ENCODE results near the gene DOCK3. TPM values are rescaled to one million over a fixed set of nuclear protein-coding genes. Genes with fewer than 3 reads are reported as not detected.
A peak's percentile ranks its signal among the peaks of the same experiment; 100 is the strongest.

DOCK3 gene
- total and polyA plus RNA-seq, 10 of the 15 experiments (the other 5 are each of a cell fraction or from before 2014, with no cell fraction given): 0.02 to 0.52 (median 0.04) TPM; not detected in 5

DNA sequence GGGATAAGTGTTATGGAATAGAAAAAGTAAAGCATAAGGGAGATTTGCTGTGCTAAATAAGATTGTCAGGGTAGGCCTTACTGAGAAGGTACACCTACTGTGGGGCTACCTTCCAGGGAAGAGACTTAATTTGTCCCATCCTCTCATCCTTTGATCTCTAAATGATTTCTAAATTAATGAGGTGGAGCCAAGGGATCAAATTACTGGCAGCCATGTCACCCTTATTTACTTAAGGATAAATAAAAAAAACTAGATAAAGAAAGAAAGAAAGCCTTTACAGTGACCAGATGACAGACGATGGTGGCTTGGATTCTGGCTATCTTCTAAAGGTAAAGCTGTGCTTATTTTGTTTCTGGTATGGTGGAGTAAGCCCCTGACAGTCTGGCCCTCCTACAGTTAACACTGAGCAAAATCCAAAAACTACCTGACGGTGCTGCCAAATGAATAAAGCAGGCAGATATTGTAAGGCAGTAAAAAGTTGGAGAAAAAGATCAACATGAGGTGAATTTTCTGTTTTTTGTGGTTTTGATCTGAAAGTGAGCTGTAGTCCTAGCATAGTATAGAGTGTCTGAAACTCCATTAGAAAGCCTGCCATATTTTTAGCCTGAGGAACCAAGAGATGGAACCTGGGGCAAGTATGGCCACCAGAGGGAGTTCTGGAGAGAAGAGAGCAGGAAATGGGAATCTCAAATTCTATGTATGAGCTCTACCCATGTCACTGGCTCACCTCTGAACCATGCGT is 425.2 kb downstream of the DOCK3 start:
- H3K27me3 ChIP-seq (replicated peaks in 1 of 2; ENCODE audit: control insufficient read depth in 2 of 2, insufficient read depth in 2 of 2, low read length in 1 of 2): no peaks in the 10 kb centered on the region; a peak in 1 of 4 replicates
- RAD21 ChIA-PET (ENCODE audit: unreplicated experiment): interaction anchor here (1.0 to 1.2 kb wide), 2 partner anchors 211 to 272 kb away, joined by 3 to 4 read pairs; no protein-coding TSS in a partner anchor
- no peak overlapping the region for H3K4me2 ChIP-seq (ENCODE audit: control insufficient read depth, insufficient read depth)
- DNase-seq (ENCODE audit: low read depth, low spot score) (no peak), FAIRE-seq (no peak), ATAC-seq (peak; percentile 45)
- in situ Hi-C loops (cut with MboI): no loop called here
- H3K4me3 ChIP-seq: no peak overlapping the region
- POLR2A ChIA-PET: no interaction called here
- H3K4me1 ChIP-seq (ENCODE audit: control insufficient read depth, insufficient read depth, low read length): no peaks in the 10 kb centered on the region
- 37% methylated on average over 3 of the region's 3 CpGs for WGBS (ENCODE audit: insufficient coverage, insufficient replicate concordance, low lambda C conversion rate, missing lambda C conversion rate)
- intact Hi-C loops (cut with micrococcal nuclease; ENCODE audit: unreplicated experiment): loop anchor here (1.0 to 5.0 kb wide), 2 partner anchors 272 to 483 kb away; partner anchors contain the start of gene MAPKAPK3
- no peak overlapping the region for H3K27ac ChIP-seq (ENCODE audit: control insufficient read depth, insufficient read depth)
- no peak overlapping the region for H3K9ac ChIP-seq (ENCODE audit: control insufficient read depth, insufficient read depth, low read length)
- CTCF ChIA-PET: interaction anchor here (0.6 to 2.1 kb wide), 12 partner anchors 8 to 1491 kb away, joined by 3 to 9 read pairs (median 3); no protein-coding TSS in a partner anchor
- TF ChIP-seq FOXM1 (IDR thresholded peaks at IDR 0.05; ENCODE audit: low read depth, low read length) (no peak), POLR2AphosphoS2 (IDR thresholded peaks at IDR 0.05; ENCODE audit: low read depth, low read length) (no peak), PKNOX1 (IDR thresholded peaks at IDR 0.05) (no peak), POLR2AphosphoS5 (IDR thresholded peaks at IDR 0.05; ENCODE audit: low read length) (no peak), KDM1A (IDR thresholded peaks at IDR 0.05; ENCODE audit: borderline replicate concordance) (no peak), SMC3 (IDR thresholded peaks at IDR 0.05; ENCODE audit: borderline replicate concordance, low read length) (peak; percentile 44; the same call in 1 of the 2 replicates), BHLHE40 (IDR thresholded peaks at IDR 0.05; ENCODE audit: borderline replicate concordance in 1 of 2, low read depth in 2 of 2, low read length in 1 of 2) (no peak), RAD21 (IDR thresholded peaks at IDR 0.05; ENCODE audit: insufficient read depth, low read depth, low read length) (peak; percentile 39), RELA (IDR thresholded peaks at IDR 0.05; ENCODE audit: borderline replicate concordance, partially characterized antibody) (no peak), ZNF24 (IDR thresholded peaks at IDR 0.05) (no peak), TBL1XR1 (IDR thresholded peaks at IDR 0.05; ENCODE audit: low read depth, low read length) (no peak)
- TF ChIP-seq, protein P1, sequence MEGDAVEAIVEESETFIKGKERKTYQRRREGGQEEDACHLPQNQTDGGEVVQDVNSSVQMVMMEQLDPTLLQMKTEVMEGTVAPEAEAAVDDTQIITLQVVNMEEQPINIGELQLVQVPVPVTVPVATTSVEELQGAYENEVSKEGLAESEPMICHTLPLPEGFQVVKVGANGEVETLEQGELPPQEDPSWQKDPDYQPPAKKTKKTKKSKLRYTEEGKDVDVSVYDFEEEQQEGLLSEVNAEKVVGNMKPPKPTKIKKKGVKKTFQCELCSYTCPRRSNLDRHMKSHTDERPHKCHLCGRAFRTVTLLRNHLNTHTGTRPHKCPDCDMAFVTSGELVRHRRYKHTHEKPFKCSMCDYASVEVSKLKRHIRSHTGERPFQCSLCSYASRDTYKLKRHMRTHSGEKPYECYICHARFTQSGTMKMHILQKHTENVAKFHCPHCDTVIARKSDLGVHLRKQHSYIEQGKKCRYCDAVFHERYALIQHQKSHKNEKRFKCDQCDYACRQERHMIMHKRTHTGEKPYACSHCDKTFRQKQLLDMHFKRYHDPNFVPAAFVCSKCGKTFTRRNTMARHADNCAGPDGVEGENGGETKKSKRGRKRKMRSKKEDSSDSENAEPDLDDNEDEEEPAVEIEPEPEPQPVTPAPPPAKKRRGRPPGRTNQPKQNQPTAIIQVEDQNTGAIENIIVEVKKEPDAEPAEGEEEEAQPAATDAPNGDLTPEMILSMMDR (IDR thresholded peaks at IDR 0.05 in 2 of 3, conservative IDR thresholded peaks at IDR 0.05 in 1 of 3; ENCODE audit: control insufficient read depth in 2 of 3, extremely low read depth in 1 of 3, insufficient read depth in 1 of 3, low read depth in 3 of 3, low read length in 3 of 3): peak; percentile 51 to 53 (median 52)
- H3K36me3 ChIP-seq (ENCODE audit: control insufficient read depth in 2 of 2, insufficient read depth in 2 of 2, low read length in 1 of 2): no peaks in the 10 kb centered on the region
- SMC1A ChIA-PET (ENCODE audit: uncharacterized antibody, unreplicated experiment): interaction anchor here (0.6 kb wide), 1 partner anchor 533 kb away, joined by 3 read pairs; no protein-coding TSS in a partner anchor
- no peaks in the 10 kb centered on the region for H4K20me1 ChIP-seq (ENCODE audit: control insufficient read depth, insufficient read depth)
- no TSS peak for BruUV-seq (replicated peaks)
- H3K9me3 ChIP-seq (replicated peaks; ENCODE audit: control insufficient read depth, insufficient read depth, low read length): no peaks in the 10 kb centered on the region
- H2AFZ ChIP-seq (ENCODE audit: control insufficient read depth, low read depth, low read length): no peak overlapping the region
- no peaks in the 10 kb centered on the region for H3K79me2 ChIP-seq (ENCODE audit: control insufficient read depth, insufficient read depth, low read length)
